ENCODE data around the gene DCDC2C. TPM values are rescaled to one million over a fixed set of nuclear protein-coding genes. Genes with fewer than 3 reads are reported as not detected.

Gene DCDC2C
- total and polyA plus RNA-seq, 10 donors: 0.03 to 0.22 TPM; not detected in 8

DNA sequence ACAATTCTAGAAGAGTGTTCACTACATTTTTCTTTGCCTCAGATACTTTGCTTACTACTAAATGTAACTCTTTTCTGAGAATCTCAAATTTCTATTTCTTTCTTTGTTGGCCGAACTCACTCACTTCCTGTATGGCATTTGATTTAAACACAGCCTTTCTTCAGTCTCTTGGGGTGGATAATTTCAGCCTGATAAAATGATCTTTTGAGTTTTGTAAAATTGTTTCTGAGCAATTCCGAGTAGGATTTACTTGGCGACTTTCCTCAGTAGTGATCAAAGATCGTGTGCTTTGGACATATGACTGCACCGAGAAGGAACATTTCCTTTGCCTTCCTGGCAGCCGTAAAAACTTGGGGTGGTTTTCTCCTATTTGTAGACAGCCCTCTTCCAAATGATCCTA lies 127.4 kb downstream of the DCDC2C start:
- no peak overlapping the region for H3K4me3 ChIP-seq
- 85 to 93% (median 89%) methylated on average over 6 of the region's 6 CpGs for WGBS, 5 donors
- no peak overlapping the region for H3K27ac ChIP-seq
- intact Hi-C loops (cut with DNase I; ENCODE audit: low total_unique reads): no loop called here
- peaks cover 0 to 8% (median 3%) of the 10 kb centered on the region in 8 donors for H3K9me3 ChIP-seq
- no peak for DNase-seq
- no peaks in the 10 kb centered on the region for H3K27me3 ChIP-seq (replicated peaks in 1 of 7)
- H3K4me1 ChIP-seq: no peaks in the 10 kb centered on the region
- no peaks in the 10 kb centered on the region for H3K36me3 ChIP-seq
- TF ChIP-seq POLR2AphosphoS5 (IDR thresholded peaks at IDR 0.05) (no peak), POLR2A (IDR thresholded peaks at IDR 0.05) (no peak)
- TF ChIP-seq, protein P1, sequence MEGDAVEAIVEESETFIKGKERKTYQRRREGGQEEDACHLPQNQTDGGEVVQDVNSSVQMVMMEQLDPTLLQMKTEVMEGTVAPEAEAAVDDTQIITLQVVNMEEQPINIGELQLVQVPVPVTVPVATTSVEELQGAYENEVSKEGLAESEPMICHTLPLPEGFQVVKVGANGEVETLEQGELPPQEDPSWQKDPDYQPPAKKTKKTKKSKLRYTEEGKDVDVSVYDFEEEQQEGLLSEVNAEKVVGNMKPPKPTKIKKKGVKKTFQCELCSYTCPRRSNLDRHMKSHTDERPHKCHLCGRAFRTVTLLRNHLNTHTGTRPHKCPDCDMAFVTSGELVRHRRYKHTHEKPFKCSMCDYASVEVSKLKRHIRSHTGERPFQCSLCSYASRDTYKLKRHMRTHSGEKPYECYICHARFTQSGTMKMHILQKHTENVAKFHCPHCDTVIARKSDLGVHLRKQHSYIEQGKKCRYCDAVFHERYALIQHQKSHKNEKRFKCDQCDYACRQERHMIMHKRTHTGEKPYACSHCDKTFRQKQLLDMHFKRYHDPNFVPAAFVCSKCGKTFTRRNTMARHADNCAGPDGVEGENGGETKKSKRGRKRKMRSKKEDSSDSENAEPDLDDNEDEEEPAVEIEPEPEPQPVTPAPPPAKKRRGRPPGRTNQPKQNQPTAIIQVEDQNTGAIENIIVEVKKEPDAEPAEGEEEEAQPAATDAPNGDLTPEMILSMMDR (IDR thresholded peaks at IDR 0.05 in 8 of 11, conservative IDR thresholded peaks at IDR 0.05 in 3 of 11): no peak

DNA sequence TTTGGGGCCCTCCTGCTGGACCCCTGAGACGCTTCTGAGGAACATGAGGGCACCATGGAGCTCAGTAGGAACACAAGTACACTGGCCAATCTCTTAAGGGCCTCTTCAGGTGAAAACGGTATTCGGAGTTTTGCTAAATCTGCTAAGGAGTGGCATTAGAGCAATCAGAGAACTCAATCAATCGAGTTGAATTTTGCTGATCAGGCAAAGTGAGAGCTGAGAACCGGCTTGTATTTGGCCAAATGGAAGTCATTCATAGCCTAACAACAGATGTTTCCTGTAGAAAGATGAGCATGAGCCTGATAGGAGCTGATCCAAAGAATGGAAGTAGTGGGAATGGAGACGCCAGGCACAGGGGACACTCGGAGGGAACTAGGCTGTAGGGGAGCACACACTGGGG lies 133.7 kb downstream of the DCDC2C start:
- no peaks in the 10 kb centered on the region for H3K27me3 ChIP-seq (replicated peaks in 1 of 7)
- no peak overlapping the region for H3K27ac ChIP-seq
- intact Hi-C loops (cut with DNase I; ENCODE audit: low total_unique reads): no loop called here
- no peak overlapping the region for H3K4me3 ChIP-seq
- peaks cover 0 to 6% (median 0%) of the 10 kb centered on the region in 6 donors for H3K4me1 ChIP-seq
- no peak for DNase-seq
- no peaks in the 10 kb centered on the region for H3K36me3 ChIP-seq
- TF ChIP-seq POLR2AphosphoS5 (IDR thresholded peaks at IDR 0.05): peak in 1 of 3 donors; percentile 22
- no peak for TF ChIP-seq POLR2A (IDR thresholded peaks at IDR 0.05)
- WGBS, 5 donors: 60 to 75% (median 69%) methylated on average over 7 of the region's 7 CpGs
- peaks cover 0 to 8% (median 3%) of the 10 kb centered on the region in 8 donors for H3K9me3 ChIP-seq

DNA sequence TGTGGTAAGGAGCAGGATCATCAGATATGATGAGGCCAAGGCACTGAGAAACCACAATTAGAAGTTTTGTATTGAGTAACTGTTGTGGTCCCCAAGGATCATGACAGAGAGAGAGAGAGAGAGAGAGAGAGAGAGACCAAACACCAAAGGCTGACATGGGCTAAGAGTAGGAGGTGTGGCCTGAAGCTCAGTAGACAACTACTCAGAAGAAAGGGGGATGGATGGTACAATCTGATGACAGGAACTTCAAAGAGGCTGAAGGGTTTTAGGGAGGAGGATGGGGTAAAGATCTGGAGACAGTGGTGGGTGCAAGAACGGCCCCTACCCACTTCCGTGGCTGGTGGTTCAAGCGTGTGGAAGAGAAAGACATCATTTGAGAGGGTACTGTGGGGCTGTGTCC lies 135.0 kb downstream of the DCDC2C start:
- TF ChIP-seq, protein P1 (IDR thresholded peaks at IDR 0.05 in 8 of 11, conservative IDR thresholded peaks at IDR 0.05 in 3 of 11): no peak
- no peak for TF ChIP-seq POLR2AphosphoS5 (IDR thresholded peaks at IDR 0.05)
- TF ChIP-seq POLR2A (IDR thresholded peaks at IDR 0.05): no peak

DNA sequence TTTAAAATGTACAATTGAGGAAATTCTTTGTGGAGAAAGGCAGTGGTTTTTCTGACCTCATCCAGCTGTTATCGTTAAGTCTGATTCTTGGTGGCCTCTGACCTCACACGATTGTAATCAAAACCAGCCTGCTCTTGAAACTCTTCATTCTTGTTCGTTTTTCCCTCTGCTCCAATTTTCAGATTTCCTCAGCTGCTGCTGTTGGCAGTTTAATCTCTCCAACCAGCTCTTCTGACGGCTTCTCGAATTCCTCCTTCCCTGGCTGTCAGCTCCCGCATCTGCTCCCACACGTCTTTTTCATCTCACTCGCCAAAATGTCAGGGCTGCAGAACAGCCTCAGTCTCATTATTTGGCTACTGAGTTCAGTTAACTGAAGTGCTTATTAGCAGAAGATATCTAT lies 136.1 kb downstream of the DCDC2C start:
- TF ChIP-seq POLR2A (IDR thresholded peaks at IDR 0.05): no peak
- TF ChIP-seq, protein P1 (IDR thresholded peaks at IDR 0.05 in 8 of 11, conservative IDR thresholded peaks at IDR 0.05 in 3 of 11): no peak
- TF ChIP-seq POLR2AphosphoS5 (IDR thresholded peaks at IDR 0.05): no peak
- Histone ChIP-seq H3K4me3 (no peak overlapping the region), H3K27me3 (replicated peaks in 1 of 7) (no peaks in the 10 kb centered on the region), H3K4me1 (peaks cover 0 to 6% (median 0%) of the 10 kb centered on the region in 6 donors), H3K27ac (no peak overlapping the region), H3K9me3 (peaks cover 0 to 7% (median 0%) of the 10 kb centered on the region in 8 donors), H3K36me3 (no peaks in the 10 kb centered on the region)
- intact Hi-C loops (cut with DNase I; ENCODE audit: low total_unique reads): no loop called here
- DNase-seq: no peak
- WGBS, 5 donors: 49 to 67% (median 56%) methylated on average over 8 of the region's 8 CpGs

More for the DNA sequence above, 135.0 kb downstream of the DCDC2C start:
- intact Hi-C loops (cut with DNase I; ENCODE audit: low total_unique reads): no loop called here
- no peak overlapping the region for H3K4me3 ChIP-seq
- no peak overlapping the region for H3K27ac ChIP-seq
- no peak for DNase-seq
- H3K36me3 ChIP-seq: no peaks in the 10 kb centered on the region
- H3K9me3 ChIP-seq: peaks cover 0 to 7% (median 0%) of the 10 kb centered on the region in 8 donors
- no peaks in the 10 kb centered on the region for H3K27me3 ChIP-seq (replicated peaks in 1 of 7)
- WGBS, 5 donors: 91 to 95% (median 93%) methylated on average over 3 of the region's 3 CpGs
- peaks cover 0 to 6% (median 0%) of the 10 kb centered on the region in 6 donors for H3K4me1 ChIP-seq

Measured in spleen (tissue), 11 donors.